HG03066 (cell line): ENCODE measurements around the gene QPCT.
"Not testable (repeated sequence)": the region's sequence is repeated elsewhere in the genome, so short reads cannot be mapped to it uniquely, and the experiment has no call there.

Source experiments
- ATAC-seq: cut with Tn5 transposase; IDR thresholded peaks from one replicate; pipeline ENCODE4 v1.9.1; 2021; ENCODE audit warnings: low read depth; ENCODE audit not compliant: unreplicated experiment

QPCT gene

GRCh38 chr2:37357069-37357468, 12.6 kb downstream of the QPCT start:
- ATAC-seq, result no peak

DNA sequence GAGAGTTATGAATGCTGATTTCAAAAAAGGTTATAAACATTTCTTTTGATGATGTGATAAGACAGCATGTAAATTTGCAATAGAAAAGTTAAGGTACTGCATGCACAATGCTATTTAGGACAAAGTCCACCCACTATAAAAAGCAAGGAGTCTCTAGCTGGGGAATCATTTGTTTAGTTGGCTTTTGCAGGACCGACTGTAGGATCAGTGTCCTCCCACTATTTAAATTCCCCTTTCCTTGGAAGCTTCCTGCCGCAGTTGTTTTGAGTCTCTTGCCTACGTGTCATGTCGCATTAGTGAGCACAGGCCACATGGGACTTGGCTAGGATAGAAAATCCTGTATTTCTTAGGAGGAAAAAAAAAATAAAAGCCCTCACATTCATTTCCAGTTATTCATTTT, 13.1 kb downstream of the QPCT start:
- ATAC-seq, result no peak

GRCh38 chr2:37358466-37358865, 14.0 kb downstream of the QPCT start:
- ATAC-seq, result no peak

- no peak for ATAC-seq
Observed at GRCh38 chr2:37361216-37361815, 16.9 kb downstream of the QPCT start.

DNA sequence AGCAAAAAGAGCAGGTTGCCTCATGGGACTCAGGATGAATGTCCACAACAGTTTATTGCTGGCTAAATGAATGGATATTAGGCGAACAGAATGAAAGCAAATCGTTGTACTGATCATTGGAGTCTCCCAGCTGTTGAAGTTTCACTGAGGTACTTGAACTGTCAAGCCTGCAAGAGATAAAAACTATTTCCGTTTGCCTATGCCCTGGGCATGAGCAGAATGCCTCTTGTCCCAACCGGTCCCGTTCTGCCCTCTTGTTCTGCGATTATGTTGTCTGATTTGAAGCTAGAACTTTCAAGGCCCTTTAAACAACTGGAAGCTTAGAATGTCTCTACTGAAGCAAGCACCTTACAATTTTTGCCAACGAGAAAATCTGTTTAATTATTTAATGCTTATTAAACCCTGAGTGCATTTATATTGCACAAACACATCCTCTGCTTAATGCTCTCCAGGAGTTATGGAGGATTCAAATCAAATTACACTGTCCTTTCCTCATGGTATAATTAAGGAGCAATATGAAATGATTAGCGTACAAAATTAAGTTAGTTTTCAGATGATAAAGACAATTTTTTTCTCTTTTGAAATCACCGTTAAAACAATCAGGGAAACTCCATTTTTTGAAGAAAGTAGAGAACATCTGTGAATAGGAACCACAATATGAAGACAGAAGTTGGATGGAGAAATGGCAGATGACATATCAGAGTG, 17.7 kb downstream of the QPCT start:
- no peak for ATAC-seq

DNA sequence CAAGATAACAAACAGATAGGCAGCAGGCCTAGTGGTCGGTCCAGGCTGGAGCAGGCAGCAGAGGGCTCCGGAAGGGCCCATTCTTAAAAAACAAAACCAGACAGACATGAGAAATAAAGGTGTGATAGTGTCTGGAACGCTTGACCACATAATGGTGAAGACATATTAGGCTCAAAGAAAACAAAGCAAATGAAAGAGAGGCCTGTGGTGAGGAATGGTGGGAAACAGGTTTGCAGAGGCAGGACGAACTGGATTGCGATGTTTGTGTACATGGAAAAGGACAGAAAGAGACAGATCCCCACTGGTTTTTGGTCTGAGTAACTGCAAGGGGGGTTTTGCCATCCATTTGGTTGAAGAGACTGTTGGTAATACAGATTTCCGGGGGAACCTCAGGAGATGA, 19.9 kb downstream of the QPCT start:
- ATAC-seq, result no peak

DNA sequence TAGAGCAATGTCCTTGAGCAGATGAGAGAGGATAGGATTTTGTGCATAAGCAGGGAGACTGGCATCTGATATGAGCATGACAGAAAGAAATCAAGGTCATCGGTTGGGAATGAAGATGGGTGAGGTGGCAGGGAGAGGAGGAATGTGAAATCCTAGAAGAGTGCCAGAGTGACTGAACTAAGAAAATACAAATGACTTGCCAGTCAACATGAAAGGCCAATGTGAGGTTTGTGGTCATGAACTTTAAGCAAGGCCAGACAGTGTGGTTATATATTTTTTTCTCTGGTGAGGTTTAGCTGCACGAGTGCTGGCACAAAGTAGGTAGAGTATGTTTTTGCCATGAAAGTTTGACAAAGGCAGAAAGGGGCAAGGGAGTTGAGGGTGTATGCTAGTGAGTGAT, 21.2 kb downstream of the QPCT start:
- no peak for ATAC-seq

GRCh38 chr2:37366773-37367172, 22.3 kb downstream of the QPCT start:
- no peak for ATAC-seq

- ATAC-seq, result no peak
Observed at GRCh38 chr2:37367310-37367709, 22.9 kb downstream of the QPCT start.

- ATAC-seq, result no peak
Observed at GRCh38 chr2:37367984-37368383, 23.6 kb downstream of the QPCT start.

- no peak for ATAC-seq
Observed at GRCh38 chr2:37370666-37371065, 26.2 kb downstream of the QPCT start.

DNA sequence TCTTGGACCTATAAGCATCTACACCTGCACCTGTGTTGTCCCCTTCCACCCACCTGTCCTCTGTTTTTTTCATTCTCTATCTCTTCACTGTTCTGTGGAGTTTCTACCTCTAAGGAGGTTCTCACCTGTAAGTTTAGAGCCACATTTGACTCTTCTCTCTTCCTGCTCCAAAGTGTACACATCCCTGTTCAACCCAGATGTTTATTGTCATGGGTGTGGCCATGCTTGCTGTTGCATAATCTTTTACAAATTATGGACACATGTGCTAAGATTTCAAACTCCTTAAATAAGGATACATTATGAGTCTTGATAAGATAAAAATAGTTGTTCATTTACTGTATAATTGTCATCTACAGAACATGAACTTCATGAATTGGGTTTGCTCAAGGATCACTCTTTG, 27.6 kb downstream of the QPCT start:
- no peak for ATAC-seq

DNA sequence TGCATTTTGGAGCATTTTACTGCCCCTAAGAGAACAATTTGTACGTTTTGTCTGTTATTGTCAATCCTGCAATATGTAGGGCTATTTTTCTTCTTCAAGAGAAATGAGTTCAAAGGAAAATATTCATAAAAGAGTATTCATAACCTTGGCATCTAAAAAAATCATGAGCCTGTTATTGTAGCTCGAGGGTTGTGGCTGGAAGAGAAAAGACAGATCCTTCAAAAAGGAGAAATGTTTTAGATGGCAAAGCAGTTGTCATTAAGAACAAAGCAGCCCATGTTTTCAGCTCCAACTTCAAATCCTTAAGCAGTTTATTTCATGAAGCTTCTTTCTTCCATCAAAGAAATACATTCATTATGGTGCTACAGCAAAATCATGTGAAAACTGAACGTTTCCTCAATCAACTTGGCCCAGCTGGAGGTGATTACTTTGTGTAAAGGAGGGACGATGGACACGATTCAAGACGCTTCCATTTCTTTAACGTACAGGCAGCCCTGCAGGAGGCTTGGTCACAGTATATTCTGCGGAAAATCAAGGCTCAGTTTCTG, 31.4 kb downstream of the QPCT start:
- ATAC-seq, result peak; percentile 21

- ATAC-seq, result peak; percentile 92
Observed at GRCh38 chr2:37376421-37377186, 32.2 kb downstream of the QPCT start.

GRCh38 chr2:37377187-37377532, 32.7 kb downstream of the QPCT start:
- ATAC-seq, result no peak

GRCh38 chr2:37378411-37378810, 34.0 kb downstream of the QPCT start:
- ATAC-seq, result no peak

DNA sequence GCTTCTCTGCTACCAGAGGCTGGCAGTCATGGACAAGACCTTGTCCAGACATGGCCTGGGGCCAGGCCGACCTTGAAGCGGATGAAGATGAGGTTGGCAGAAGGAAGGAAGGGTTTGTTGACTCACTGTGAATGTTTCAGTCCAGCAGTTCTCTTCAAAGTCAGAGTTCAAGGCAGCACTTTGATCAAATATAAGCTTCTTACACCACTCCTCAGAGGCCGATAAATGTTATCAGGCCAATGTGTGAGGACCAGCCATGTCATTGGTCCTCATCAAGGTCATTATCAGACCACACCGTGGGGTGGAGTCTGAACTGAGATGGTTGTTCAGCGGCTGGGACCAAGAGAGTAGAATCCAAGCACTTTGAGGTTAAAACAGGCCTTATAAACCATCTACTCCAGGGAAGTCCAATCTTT, 35.5 kb downstream of the QPCT start:
- ATAC-seq, result no peak

DNA sequence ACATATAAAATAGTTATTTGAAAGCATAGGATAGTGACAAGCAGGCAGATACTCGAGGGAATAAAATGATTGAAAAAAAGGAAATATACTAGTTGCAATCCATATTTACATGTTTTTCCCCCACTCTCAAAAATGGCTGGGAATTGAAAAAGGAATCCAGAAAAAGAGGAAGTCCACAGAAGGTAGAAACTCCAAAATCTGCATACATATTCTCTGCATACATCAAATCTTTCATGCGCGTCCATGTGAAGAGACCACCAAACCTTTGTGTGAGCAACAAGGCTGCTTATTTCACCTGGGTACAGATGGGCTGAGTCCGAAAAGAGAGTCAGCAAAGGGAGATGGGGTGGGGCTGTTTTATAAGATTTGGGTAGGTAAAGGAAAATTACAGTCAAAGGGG, 36.4 kb downstream of the QPCT start:
- not testable (repeated sequence) for ATAC-seq

- not testable (repeated sequence) for ATAC-seq
Observed at GRCh38 chr2:37384261-37384660, 39.8 kb downstream of the QPCT start.

- no peak for ATAC-seq
Observed at GRCh38 chr2:37387148-37387835, 42.9 kb downstream of the QPCT start.

DNA sequence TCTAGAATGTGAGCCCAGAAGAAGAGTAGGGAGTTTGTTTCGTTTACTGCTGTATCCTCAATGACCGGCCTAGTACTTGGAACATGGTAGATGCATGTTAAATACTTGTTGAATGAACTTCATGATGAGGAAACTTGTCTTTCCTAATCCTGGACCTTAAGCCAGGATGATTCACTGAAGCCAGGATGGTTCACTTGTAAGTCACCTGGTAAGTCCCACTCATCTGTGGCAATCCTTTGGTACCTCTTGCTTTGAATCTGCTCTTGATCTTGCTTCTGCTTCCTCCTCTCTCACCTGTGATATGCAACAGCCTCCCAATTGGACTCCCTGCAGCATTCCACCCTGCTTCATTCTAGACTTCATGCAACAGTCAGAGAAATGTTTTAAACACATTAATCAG, 43.6 kb downstream of the QPCT start:
- no peak for ATAC-seq
